H9 (cell line): ENCODE results near the gene GOT1. TPM values are rescaled to one million over a fixed set of nuclear protein-coding genes. Genes with fewer than 3 reads are reported as not detected.

Experiments used
- DNase-seq: peaks from one replicate; pipeline ENCODE4 v3.0.0-alpha.2; 2017
- H2AFZ ChIP-seq: one replicate; pipeline ENCODE4 v1.6.1; 2013; ENCODE audit warnings: mild to moderate bottlenecking, low read length, control low read depth, moderate library complexity
- H2AK5ac ChIP-seq: 2 replicates; pipeline ENCODE4 v1.6.1; 2013; ENCODE audit warnings: low read length, control low read depth, mixed read lengths; ENCODE audit not compliant: insufficient read length
- H2BK120ac ChIP-seq: one replicate; pipeline ENCODE4 v1.6.1; 2013; ENCODE audit warnings: low read depth, mild to moderate bottlenecking, low read length, control low read depth, inconsistent platforms; ENCODE audit not compliant: poor library complexity, severe bottlenecking
- H2BK12ac ChIP-seq: 2 replicates; pipeline ENCODE4 v1.6.1; 2013; ENCODE audit warnings: low read length, control low read depth, mixed read lengths, low read depth; ENCODE audit not compliant: insufficient read length
- H2BK15ac ChIP-seq: 2 replicates; pipeline ENCODE4 v1.6.1; 2013; ENCODE audit warnings: low read depth, low read length, control low read depth
- H2BK20ac ChIP-seq: one replicate; pipeline ENCODE4 v1.6.1; 2013; ENCODE audit warnings: low read depth, mild to moderate bottlenecking, low read length, control low read depth, inconsistent platforms; ENCODE audit not compliant: poor library complexity, severe bottlenecking
- H2BK5ac ChIP-seq: 2 replicates; pipeline ENCODE4 v1.6.1; 2013; ENCODE audit warnings: low read length, control low read depth, mixed read lengths; ENCODE audit not compliant: insufficient read length
- H3K14ac ChIP-seq: 2 replicates; pipeline ENCODE4 v1.6.1; 2013; ENCODE audit warnings: low read length, control low read depth; ENCODE audit not compliant: insufficient read depth
- H3K18ac ChIP-seq: 2 replicates; pipeline ENCODE4 v1.6.1; 2013; ENCODE audit warnings: low read depth, mild to moderate bottlenecking, mixed read lengths, low read length, control low read depth; ENCODE audit not compliant: insufficient read length
- H3K23ac ChIP-seq: 2 replicates; pipeline ENCODE4 v1.6.1; 2013; ENCODE audit warnings: low read length, control low read depth, mixed read lengths, low read depth; ENCODE audit not compliant: insufficient read length
- H3K23me2 ChIP-seq: 2 replicates; pipeline ENCODE4 v1.6.1; 2013; ENCODE audit warnings: low read depth, mild to moderate bottlenecking, mixed read lengths, low read length, control low read depth; ENCODE audit not compliant: insufficient read length, poor library complexity, severe bottlenecking
- H3K27ac ChIP-seq: 2 replicates; pipeline ENCODE4 v1.5.1; 2013; ENCODE audit warnings: low read length, control low read depth, mixed read lengths, low read depth; ENCODE audit not compliant: insufficient read length
- H3K27me3 ChIP-seq: 2 replicates; pipeline ENCODE4 v1.6.1; 2013; ENCODE audit warnings: low read length, control low read depth, inconsistent platforms; ENCODE audit not compliant: insufficient read depth
- H3K4ac ChIP-seq: 2 replicates; pipeline ENCODE4 v1.6.1; 2013; ENCODE audit warnings: low read depth, mild to moderate bottlenecking, control low read depth, inconsistent platforms, low read length, moderate library complexity
- H3K4me1 ChIP-seq: 2 replicates; pipeline ENCODE4 v1.6.1; 2013; ENCODE audit warnings: low read length, control low read depth, inconsistent platforms; ENCODE audit not compliant: insufficient read depth
- H3K4me2 ChIP-seq: 2 replicates; pipeline ENCODE4 v1.6.1; 2013; ENCODE audit warnings: low read length, control low read depth, mixed read lengths; ENCODE audit not compliant: insufficient read length, insufficient read depth
- H3K56ac ChIP-seq: 2 replicates; pipeline ENCODE4 v1.6.1; 2013; ENCODE audit warnings: low read depth, mild to moderate bottlenecking, mixed read lengths, low read length, control low read depth; ENCODE audit not compliant: insufficient read length
- H3K79me1 ChIP-seq: 2 replicates; pipeline ENCODE4 v1.6.1; 2013; ENCODE audit warnings: low read depth, mild to moderate bottlenecking, moderate library complexity, low read length, control low read depth, inconsistent platforms; ENCODE audit not compliant: insufficient read depth, poor library complexity, severe bottlenecking
- H3K79me2 ChIP-seq: 2 replicates; pipeline ENCODE4 v1.6.1; 2013; ENCODE audit warnings: low read length, control low read depth, inconsistent platforms; ENCODE audit not compliant: insufficient read depth
- H3K9ac ChIP-seq: 2 replicates; pipeline ENCODE4 v1.6.1; 2013; ENCODE audit warnings: low read length, control low read depth, mixed read lengths; ENCODE audit not compliant: insufficient read length; ENCODE audit errors: extremely low read depth
- H3K9me3 ChIP-seq: one replicate; pipeline ENCODE4 v1.6.1; 2013; ENCODE audit warnings: low read depth, low read length, inconsistent platforms; ENCODE audit not compliant: control insufficient read depth
- H3T11ph ChIP-seq: one replicate; pipeline ENCODE4 v1.6.1; 2013; ENCODE audit warnings: mild to moderate bottlenecking, low read length, control low read depth, inconsistent platforms
- H4K20me1 ChIP-seq: one replicate; pipeline ENCODE4 v1.6.1; 2013; ENCODE audit not compliant: control insufficient read depth, insufficient read length, insufficient read depth
- H4K5ac ChIP-seq: 2 replicates; pipeline ENCODE4 v1.6.1; 2013; ENCODE audit warnings: low read depth, mild to moderate bottlenecking, mixed read lengths, low read length, control low read depth; ENCODE audit not compliant: insufficient read length
- H4K8ac ChIP-seq: replicated peaks from 2 replicates; pipeline ENCODE4 v1.6.1; 2013; ENCODE audit warnings: low read length, control low read depth, mixed read lengths, low read depth; ENCODE audit not compliant: insufficient read length
- H4K91ac ChIP-seq: 2 replicates; pipeline ENCODE4 v1.6.1; 2013; ENCODE audit warnings: low read depth, mild to moderate bottlenecking, moderate library complexity, mixed read lengths, low read length, control low read depth; ENCODE audit not compliant: insufficient read length
- H3K27ac Mint-ChIP-seq, 3 experiments: 2 replicates in 2 of 3; 3 replicates in 1 of 3; pipeline ENCODE4 v1.8.0; 2020 to 2021; ENCODE audit warnings: mixed read lengths in 3 of 3, mild to moderate bottlenecking in 1 of 3, moderate library complexity in 1 of 3
- H3K27me3 Mint-ChIP-seq: 2 replicates; pipeline ENCODE4 v1.8.0; 2021; ENCODE audit warnings: low read depth, mild to moderate bottlenecking, moderate library complexity, mixed read lengths
- H3K36me3 Mint-ChIP-seq, 3 experiments: 2 replicates in 2 of 3; 3 replicates in 1 of 3; pipeline ENCODE4 v1.8.0; 2020 to 2021; ENCODE audit warnings: low read depth in 3 of 3, mixed read lengths in 3 of 3; ENCODE audit not compliant: insufficient read depth in 1 of 3
- H3K4me1 Mint-ChIP-seq, 2 experiments: 2 replicates each; pipeline ENCODE4 v1.8.0; 2020; ENCODE audit warnings: mixed read lengths in 2 of 2
- H3K4me3 Mint-ChIP-seq, 2 experiments: 2 replicates in 1 of 2; 3 replicates in 1 of 2; pipeline ENCODE4 v1.8.0; 2020 to 2021; ENCODE audit warnings: mild to moderate bottlenecking in 2 of 2, mixed read lengths in 2 of 2, moderate library complexity in 1 of 2
- H3K9me3 Mint-ChIP-seq, 2 experiments: 2 replicates in 1 of 2; 3 replicates in 1 of 2; pipeline ENCODE4 v1.8.0; 2020; ENCODE audit warnings: mild to moderate bottlenecking in 2 of 2, mixed read lengths in 2 of 2, moderate library complexity in 1 of 2
- WGBS: extraction: QIAGEN DNeasy Blood & Tissue Kit; methylation state at CpG from one replicate; pipeline ENCODE4 v1.1.7; 2013; ENCODE audit warnings: missing lambda C conversion rate, low lambda C conversion rate, mixed read lengths; ENCODE audit not compliant: insufficient read length; ENCODE audit errors: extremely low coverage; 5-methylcytosine and 5-hydroxymethylcytosine counted together
- total RNA-seq: library from RNA; stranded (reverse); gene quantifications from 2 replicates; pipeline ENCODE4 v1.2.1, GENCODE V29; 2021
- TF ChIP-seq, protein P1 (sequence below): fragments of 200-600 bp; sonication (generic); conservative IDR thresholded peaks from 3 replicates; pipeline ENCODE4 v1.8.0; 2021; ENCODE audit warnings: antibody characterized with exemption, mild to moderate bottlenecking

The GOT1 gene
- total RNA-seq, 1 experiment from 2014 or later: 43.3 TPM

DNA sequence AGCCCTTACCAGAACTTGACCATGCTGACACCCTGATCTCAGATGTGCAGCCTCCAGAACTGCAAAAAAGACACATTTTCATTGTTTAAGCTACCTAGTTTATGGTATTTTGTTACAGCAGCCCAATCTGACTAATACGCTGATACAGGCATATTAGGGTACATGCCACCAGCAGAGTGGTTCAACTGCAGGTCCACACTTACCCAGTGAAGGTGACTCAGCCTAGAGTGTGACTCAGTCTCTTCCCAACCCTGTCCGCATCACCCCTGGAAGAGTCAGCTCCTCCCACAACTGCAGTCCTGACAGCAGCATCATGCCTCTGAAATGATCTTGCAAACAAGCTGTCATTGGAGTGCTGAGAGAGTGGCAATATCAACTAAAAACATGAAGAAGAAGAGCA, 30.8 kb upstream of the GOT1 start:
- Histone ChIP-seq H3K23me2 (no peaks in the 10 kb centered on the region), H3K79me2 (no peaks in the 10 kb centered on the region), H3K14ac (no peak overlapping the region), H3K27me3 (no peaks in the 10 kb centered on the region), H2BK120ac (no peak overlapping the region), H3K56ac (no peak overlapping the region), H2BK20ac (no peak overlapping the region), H3K18ac (no peak overlapping the region), H2AFZ (no peak overlapping the region), H4K5ac (no peak overlapping the region), H3T11ph (no peak overlapping the region), H2BK5ac (no peak overlapping the region), H3K9ac (no peak overlapping the region), H2AK5ac (no peak overlapping the region), H2BK12ac (no peak overlapping the region), H4K8ac (no peak overlapping the region), H3K4ac (no peak overlapping the region), H3K79me1 (no peaks in the 10 kb centered on the region), H3K4me1 (no peaks in the 10 kb centered on the region), H3K27ac (no peak overlapping the region), H4K91ac (no peak overlapping the region), H3K9me3 (no peaks in the 10 kb centered on the region), H4K20me1 (no peaks in the 10 kb centered on the region), H2BK15ac (no peak overlapping the region), H3K4me2 (no peak overlapping the region), H3K23ac (no peak overlapping the region)
- H3K36me3 Mint-ChIP-seq: no peaks in the 10 kb centered on the region
- no peak for DNase-seq
- H3K9me3 Mint-ChIP-seq: no peaks in the 10 kb centered on the region
- WGBS: no CpG with 5 or more reads among the region's 2 CpGs
- H3K27ac Mint-ChIP-seq: no peak overlapping the region
- H3K4me1 Mint-ChIP-seq: no peaks in the 10 kb centered on the region
- H3K4me3 Mint-ChIP-seq: no peak overlapping the region
- H3K27me3 Mint-ChIP-seq: peaks cover 26% of the 10 kb centered on the region
- TF ChIP-seq, protein P1, sequence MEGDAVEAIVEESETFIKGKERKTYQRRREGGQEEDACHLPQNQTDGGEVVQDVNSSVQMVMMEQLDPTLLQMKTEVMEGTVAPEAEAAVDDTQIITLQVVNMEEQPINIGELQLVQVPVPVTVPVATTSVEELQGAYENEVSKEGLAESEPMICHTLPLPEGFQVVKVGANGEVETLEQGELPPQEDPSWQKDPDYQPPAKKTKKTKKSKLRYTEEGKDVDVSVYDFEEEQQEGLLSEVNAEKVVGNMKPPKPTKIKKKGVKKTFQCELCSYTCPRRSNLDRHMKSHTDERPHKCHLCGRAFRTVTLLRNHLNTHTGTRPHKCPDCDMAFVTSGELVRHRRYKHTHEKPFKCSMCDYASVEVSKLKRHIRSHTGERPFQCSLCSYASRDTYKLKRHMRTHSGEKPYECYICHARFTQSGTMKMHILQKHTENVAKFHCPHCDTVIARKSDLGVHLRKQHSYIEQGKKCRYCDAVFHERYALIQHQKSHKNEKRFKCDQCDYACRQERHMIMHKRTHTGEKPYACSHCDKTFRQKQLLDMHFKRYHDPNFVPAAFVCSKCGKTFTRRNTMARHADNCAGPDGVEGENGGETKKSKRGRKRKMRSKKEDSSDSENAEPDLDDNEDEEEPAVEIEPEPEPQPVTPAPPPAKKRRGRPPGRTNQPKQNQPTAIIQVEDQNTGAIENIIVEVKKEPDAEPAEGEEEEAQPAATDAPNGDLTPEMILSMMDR: no peak
